HFF-Myc (cell line): ENCODE measurements around the gene DAPK2.

Experiments
- DNase-seq: peaks from one replicate; pipeline ENCODE4 v3.0.0-alpha.2; 2011; ENCODE audit warnings: low read depth; ENCODE audit errors: extremely low read depth
- H3K4me3 ChIP-seq: replicated peaks from 2 replicates; pipeline ENCODE4 v1.5.1; 2011; ENCODE audit warnings: low read depth, mild to moderate bottlenecking, control low read depth, low read length
- TF ChIP-seq, protein P1 (sequence below): IDR thresholded peaks from 2 replicates; pipeline ENCODE4 v1.5.1; 2012; ENCODE audit warnings: mild to moderate bottlenecking, low read depth, low read length, control low read depth; ENCODE audit errors: missing control alignments

DAPK2 gene

DNA sequence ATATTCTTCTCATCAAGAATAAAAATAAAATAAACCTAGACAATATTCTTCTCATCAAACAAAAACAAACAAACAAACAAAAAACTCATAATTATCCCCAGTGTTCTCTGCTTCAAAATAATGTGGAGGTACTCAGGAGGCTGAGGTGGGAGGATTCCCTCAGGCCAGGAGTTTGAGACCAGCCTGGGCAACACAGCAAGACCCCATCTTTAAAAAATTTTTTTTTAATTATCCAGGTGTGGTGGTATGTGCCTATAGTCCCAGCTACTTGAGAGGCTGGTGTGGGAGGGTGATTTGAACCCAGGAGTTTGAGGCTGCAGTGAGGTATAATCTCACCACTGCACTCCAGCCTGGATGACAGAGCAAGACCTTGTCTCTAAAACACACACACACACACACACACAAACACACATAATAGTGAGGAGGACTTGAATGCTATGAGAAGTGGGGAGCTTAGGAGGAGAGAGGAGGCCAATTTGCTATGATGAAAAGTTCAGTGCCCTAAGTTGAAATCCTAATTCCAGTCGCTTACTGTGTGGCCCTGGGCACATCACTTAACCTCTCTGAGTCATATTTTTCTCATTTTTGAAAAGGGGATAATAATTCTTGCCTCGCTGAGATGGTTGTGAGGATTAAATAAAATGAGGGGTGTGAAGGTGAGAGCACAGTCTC is 176.8 kb downstream of the DAPK2 start:
- DNase-seq, result no peak
- TF ChIP-seq, protein P1, sequence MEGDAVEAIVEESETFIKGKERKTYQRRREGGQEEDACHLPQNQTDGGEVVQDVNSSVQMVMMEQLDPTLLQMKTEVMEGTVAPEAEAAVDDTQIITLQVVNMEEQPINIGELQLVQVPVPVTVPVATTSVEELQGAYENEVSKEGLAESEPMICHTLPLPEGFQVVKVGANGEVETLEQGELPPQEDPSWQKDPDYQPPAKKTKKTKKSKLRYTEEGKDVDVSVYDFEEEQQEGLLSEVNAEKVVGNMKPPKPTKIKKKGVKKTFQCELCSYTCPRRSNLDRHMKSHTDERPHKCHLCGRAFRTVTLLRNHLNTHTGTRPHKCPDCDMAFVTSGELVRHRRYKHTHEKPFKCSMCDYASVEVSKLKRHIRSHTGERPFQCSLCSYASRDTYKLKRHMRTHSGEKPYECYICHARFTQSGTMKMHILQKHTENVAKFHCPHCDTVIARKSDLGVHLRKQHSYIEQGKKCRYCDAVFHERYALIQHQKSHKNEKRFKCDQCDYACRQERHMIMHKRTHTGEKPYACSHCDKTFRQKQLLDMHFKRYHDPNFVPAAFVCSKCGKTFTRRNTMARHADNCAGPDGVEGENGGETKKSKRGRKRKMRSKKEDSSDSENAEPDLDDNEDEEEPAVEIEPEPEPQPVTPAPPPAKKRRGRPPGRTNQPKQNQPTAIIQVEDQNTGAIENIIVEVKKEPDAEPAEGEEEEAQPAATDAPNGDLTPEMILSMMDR, result no peak
- no peak overlapping the region for H3K4me3 ChIP-seq

DNA sequence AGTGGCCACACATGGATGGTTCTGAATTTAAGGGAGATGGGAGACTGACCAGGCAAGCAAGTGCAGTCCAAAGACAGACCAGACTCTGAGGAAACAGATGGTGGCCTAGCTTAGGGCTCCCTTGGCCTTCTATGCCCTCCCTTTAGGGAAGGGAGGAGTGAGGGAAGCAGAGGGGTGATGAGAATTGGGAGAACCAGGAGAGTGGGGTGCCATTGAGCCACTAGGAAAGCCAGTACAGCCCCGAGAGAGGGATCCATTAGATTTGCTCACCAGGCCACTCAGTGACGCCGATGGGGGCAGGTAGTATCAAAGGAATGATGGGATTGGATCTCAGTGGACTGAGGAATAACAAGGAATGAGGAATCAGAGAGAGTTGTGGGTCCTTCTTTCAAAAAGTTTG is 182.1 kb downstream of the DAPK2 start:
- H3K4me3 ChIP-seq, result no peak overlapping the region
- TF ChIP-seq, protein P1, result no peak
- no peak for DNase-seq

DNA sequence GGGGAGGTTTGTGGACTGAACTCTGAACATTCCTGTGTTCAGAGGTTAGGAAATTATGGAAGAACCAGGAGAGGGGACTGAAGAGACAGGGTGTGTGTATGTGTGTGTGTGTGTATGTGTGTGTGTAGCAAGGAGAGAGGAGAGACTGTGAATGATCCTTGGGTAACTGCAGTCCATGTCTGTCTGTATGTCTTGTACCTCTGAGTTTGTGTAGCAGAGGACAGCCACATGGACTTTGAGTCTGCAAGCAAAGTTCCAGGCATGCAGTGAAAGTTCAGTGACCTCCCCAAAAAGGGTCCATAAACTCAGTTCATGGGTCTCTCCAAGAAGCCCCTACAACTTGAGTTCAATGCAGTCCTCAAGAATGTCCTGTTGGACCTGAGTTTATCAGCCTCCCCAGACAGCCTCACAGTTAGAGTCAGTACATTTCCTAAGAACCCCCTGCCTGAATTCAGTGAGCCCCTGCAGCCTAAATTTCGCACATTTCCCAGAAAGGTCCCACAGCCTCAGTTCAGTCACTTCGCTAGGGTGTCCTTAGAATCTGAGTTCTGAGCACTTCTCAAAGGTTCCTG is 184.3 kb downstream of the DAPK2 start:
- no peak overlapping the region for H3K4me3 ChIP-seq
- TF ChIP-seq, protein P1, result no peak
- no peak for DNase-seq

DNA sequence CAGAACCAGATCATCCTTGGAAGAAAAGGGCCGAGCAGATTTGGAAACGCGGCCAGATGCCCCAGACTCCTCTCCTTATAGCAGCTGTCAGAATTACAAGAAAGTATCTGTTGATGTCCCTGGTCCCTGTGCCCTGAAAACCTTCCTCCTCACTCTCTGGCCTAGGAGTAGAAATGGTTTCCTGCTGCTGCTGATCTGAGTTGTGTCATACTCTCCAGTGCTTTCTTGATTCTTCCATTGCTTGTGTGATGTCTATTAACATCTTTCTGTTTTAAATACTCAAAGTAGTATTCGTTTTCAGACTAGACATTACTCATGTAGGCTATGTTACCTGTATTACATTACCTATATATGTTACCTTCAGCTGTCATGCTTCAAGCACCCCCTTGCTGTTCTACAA is 185.7 kb downstream of the DAPK2 start:
- DNase-seq, result no peak
- TF ChIP-seq, protein P1, result no peak

DNA sequence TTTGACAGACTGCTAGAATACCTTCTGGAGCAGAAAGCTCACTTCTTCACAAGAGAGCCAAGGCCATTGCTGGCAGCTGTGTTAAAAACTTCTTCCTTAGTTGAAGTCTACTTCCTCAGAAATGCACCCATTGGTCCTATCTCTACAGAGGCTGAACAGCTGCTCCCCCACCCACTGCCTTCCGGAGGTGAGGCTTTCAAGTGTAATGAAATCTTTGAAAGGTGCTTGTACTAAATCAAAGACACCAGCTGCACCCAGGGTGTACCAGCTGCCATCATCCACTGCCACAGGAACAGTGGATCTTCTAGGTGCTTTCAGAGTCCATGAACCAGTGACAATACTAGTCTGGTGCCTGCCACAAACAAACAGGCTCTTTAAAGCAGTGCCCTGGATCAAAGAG is 186.1 kb downstream of the DAPK2 start:
- no peak for DNase-seq
- TF ChIP-seq, protein P1, result no peak

More for the DNA sequence above, 185.7 kb downstream of the DAPK2 start:
- H3K4me3 ChIP-seq, result no peak overlapping the region

DNA sequence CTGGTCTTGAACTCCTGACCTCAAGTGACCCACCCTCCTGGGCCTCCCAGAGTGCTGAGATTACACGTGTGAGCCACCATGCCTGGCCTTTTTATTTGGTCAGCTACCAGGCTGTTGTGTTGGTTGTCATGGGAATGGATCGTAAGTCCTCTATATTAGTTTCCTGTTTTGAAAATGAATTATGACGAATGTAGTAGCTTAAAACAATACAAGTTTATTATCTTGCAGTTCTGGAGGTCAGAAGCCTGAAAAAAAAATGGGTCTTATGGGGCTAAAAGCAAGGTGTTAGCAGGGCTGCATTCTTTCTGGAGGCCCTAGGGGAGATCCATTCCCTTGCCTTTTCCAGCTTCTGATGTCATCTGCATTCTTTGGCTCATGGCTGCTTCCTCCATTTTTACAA is 187.4 kb downstream of the DAPK2 start:
- no peak overlapping the region for H3K4me3 ChIP-seq
- TF ChIP-seq, protein P1, result no peak
- DNase-seq, result no peak

More for the DNA sequence above, 186.1 kb downstream of the DAPK2 start:
- no peak overlapping the region for H3K4me3 ChIP-seq
